ENCODE data around the gene EIF3I. TPM values are rescaled to one million over a fixed set of nuclear protein-coding genes. Genes with fewer than 3 reads are reported as not detected.

The EIF3I gene
- polyA plus RNA-seq, 4 donors = 147 to 179 (median 174) TPM

- no peak for DNase-seq (ENCODE audit: low read depth in 4 of 4, low spot score in 2 of 4)
Observed at GRCh38 chr1:32197837-32198236, 24.4 kb upstream of the EIF3I start.

GRCh38 chr1:32198237-32199042 lies 23.8 kb upstream of the EIF3I start:
- DNase-seq (ENCODE audit: low read depth in 4 of 4, low spot score in 2 of 4) = no peak

DNA sequence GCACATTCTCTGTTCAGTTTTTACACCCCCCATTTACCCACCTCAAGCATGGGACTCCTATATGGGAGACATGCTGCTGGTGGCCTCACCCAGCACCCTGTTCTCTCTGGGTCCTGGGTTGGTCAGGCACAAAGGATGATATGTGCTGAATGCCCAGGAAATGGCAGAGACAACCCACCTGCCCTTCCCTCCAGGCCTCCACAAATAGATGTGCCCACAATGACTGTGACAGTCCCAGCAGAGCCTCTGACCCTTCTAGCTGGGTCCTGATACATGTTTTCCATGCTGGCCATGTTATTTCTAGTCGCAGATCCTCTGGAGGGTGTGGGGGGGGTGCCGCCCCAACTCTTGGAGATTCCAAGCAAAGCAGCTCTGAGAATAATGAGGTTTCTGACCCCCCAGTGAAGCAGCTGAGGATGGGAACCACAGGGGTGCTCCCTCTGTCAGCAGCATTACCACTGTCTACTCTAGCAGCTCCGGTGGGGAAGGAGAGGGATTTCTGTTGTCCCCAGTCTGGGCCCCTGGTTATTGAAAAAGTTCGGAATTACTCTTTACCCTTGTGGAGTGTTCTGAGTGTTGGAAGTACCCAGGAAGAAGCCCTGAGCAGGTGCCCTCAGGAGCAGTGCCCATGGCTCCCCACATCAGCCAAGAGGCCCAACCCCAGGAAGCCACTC lies 23.0 kb upstream of the EIF3I start:
- no peak for DNase-seq (ENCODE audit: low read depth in 4 of 4, low spot score in 2 of 4)

DNA sequence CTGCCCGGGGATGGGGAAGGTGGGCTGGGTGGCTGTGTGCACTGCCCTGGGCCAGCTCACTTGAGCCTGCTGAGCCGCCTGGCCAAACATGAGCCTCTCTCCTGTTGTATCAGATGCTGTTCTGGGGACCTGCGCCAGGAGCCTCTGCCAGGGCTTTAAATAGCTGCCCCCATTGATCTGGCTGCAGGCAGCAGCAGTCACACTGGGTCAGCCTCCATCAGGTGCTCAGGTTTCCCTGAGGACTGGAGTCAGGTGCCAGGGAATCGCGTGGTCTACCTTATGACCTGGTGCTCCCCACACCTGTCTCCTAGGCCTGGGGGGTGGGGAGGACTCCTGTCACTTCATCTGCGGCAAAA lies 22.5 kb upstream of the EIF3I start:
- no peak for DNase-seq (ENCODE audit: low read depth in 4 of 4, low spot score in 2 of 4)

DNA sequence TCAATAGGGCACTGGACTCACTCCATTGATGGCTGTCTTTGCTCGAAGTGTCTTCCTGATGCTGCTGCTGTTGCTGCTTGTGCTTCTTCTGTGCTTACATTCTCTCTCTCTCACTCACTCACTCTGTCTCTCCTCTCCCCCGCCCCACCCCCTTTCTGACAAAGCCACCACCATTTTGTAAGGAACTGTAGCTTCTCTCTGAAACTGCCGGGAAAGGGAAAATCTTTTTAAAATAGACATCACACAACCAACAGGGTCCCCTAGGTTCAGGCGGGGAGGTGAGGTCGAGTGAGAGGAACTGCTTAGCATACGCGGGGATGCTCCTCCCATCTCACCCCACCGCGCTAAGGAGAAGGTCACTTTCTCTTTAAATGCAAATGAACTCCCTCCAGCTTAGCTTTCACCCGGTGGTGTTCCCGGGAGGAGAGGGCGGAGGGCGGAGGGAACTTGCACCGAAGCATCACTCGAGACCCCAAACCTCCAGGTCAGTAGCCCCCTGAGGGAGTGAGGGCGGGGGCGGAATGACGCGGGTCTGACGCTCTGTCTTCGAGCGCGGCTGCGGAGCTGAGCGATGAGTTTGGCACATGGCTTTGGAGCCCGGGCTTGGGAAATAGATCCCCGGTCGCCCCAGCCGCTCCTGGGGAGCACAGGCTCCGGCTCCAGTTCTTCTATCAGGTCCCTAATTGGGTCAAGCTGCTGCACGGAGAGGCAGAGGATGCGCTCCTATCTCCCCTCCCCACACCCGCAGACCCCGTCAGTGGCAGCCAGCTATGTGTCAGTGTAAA lies 21.8 kb upstream of the EIF3I start, which contains the start of gene CCDC28B:
Gene CCDC28B (plus strand): TSS at position 370 of the 785 bp plus-strand sequence. CDS start 1,341 bp downstream, outside the sequence.
- peak in 1 of 4 donors; percentile 58 for DNase-seq (ENCODE audit: low read depth in 4 of 4, low spot score in 2 of 4)

DNA sequence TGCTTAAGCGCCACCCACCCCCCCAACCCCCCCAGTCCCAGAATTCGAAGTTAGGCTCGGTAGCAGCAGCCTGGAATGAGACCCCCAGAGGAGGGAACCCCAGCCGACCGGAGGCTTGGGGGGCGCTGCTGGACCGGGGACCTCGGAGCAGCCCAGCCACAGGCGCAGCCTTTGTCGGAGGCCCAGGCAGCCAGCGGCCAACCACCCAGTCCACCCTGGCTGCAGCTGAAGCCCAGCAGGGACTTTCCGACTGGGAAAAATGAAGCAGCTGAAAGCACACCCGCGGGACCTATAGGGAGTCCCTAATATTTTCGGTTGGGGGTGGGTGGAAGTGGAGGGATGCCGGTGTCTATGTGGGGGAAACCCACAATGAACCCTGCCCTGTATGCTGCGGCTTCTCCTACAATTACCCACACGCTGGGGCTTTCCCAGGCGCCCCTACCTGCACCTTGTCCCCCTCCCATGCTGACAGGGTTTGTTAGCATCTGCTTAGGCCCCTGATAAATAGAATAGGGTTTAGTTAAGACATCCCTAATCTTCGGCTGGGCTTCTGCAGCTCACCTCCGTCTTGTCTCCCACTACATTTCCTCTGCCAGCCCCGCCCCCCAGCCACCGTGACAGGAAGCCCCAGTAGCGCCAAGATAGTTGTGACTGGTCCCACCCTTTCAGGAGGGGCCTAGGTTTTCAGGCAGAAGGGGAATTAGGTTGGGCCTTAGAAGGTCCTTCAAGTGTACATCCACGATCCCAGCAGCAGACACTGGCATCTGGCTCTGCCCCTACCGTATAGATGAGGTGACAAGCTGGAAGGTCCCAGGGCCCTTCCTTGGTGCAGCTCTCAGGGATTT lies 21.0 kb upstream of the EIF3I start:
- peak in 1 of 4 donors; percentile 50 for DNase-seq (ENCODE audit: low read depth in 4 of 4, low spot score in 2 of 4)

DNA sequence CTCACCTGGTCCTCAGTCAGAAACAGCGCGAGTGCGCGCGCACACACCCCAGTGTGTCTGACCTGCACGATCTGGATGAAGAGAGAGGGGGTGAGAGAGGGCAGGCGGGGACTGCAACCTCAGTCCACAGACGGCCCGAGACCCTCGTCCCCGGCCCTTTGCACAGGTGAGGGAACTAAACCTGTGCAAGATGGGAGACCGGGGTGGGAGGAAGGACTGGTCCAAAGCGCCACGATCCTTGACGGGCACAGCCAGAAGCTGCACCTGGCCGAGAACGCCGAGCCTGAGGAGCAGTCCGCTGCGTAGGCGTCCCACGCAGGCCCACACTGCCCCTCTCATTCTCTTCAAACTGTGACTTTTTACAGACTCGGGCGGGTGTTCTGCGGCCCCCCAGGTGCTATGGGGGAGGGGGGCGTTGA lies 17.3 kb upstream of the EIF3I start:
- DNase-seq (ENCODE audit: low read depth in 4 of 4, low spot score in 2 of 4) = no peak

GRCh38 chr1:32205401-32206370 lies 16.5 kb upstream of the EIF3I start, which contains the start of gene IQCC:
Gene IQCC, plus strand, starts transcription at chr1:32205671. Its CDS starts 11 bp downstream, at chr1:32205682.
- peak in 3 of 4 donors; percentile 23 to 87 (median 82) for DNase-seq (ENCODE audit: low read depth in 4 of 4, low spot score in 2 of 4)

- no peak for DNase-seq (ENCODE audit: low read depth in 4 of 4, low spot score in 2 of 4)
Observed at GRCh38 chr1:32208469-32208868, 13.7 kb upstream of the EIF3I start.

DNA sequence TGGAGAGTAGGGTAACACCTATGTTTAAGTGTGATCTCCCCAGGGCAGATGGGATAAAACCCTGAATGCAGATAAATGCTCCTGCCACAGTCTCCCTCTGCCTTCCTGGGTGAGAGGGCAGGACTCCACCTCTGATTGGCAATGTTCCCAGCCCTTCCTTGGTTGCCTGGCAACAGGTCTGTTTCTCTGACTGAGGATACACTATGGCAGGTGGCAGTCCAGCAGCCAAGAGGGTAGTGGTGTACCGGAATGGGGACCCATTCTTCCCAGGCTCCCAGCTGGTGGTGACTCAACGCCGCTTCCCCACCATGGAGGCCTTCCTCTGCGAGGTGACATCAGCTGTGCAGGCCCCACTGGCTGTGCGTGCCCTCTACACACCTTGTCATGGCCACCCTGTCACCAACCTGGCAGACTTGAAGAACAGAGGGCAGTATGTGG lies 13.3 kb upstream of the EIF3I start, which contains the start of gene DCDC2B:
Gene DCDC2B (plus strand): TSS at position 199 of the 438 bp plus-strand sequence. CDS start 5 bp downstream, at position 204.
- DNase-seq (ENCODE audit: low read depth in 4 of 4, low spot score in 2 of 4) = peak in 1 of 4 donors; percentile 37

GRCh38 chr1:32215629-32216480 lies 6.4 kb upstream of the EIF3I start:
- peak in 1 of 4 donors; percentile 62 for DNase-seq (ENCODE audit: low read depth in 4 of 4, low spot score in 2 of 4)

- no peak for DNase-seq (ENCODE audit: low read depth in 4 of 4, low spot score in 2 of 4)
Observed at GRCh38 chr1:32216566-32216965, 5.6 kb upstream of the EIF3I start.

- DNase-seq (ENCODE audit: low read depth in 4 of 4, low spot score in 2 of 4) = no peak
Observed at GRCh38 chr1:32219022-32219421, 3.2 kb upstream of the EIF3I start.

DNA sequence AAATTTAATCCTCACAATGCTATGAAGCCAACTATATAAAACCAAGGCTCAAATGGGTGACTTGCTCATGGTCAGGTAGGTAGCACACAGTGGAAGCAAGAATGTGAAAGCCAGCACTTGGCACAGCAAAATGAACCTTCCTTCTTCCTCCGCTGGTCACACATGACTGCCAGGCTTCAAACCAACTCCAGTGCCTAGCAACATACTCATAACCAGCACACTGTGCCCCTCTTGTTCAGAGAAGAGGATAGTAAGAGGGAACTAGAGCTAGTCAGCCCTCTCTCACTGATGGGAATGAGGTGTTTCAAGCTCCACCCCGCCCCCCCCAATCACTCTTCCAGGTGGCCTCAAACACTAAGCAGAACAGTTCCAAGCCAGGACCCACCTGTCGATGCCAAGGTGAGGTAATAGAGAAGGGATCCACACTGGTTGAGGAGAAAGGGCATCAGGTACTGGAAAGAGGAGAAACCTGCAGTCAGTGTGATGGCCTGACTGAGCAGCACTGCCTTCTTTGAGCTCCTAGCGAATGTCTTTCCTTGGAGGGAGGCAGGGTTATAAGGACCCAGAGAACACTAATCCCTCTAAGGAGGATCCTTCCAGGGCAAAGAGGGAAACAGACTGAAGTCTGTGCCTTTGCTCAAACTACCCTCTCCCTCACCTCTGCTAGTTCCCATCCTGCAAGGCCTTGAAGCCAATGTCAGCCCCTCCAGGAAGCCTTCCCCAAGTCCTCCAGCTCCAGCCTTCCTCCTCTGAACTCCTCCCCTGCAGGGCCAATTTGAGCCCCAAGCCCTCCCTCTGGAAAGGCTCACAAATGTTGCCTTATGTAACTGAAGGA lies 1.2 kb upstream of the EIF3I start:
- DNase-seq (ENCODE audit: low read depth in 4 of 4, low spot score in 2 of 4) = no peak

GRCh38 chr1:32221581-32221979 lies 627 bp upstream of the EIF3I start:
- DNase-seq (ENCODE audit: low read depth in 4 of 4, low spot score in 2 of 4) = no peak

GRCh38 chr1:32223683-32224082 lies 1.5 kb downstream of the EIF3I start:
- DNase-seq (ENCODE audit: low read depth in 4 of 4, low spot score in 2 of 4) = no peak

DNA sequence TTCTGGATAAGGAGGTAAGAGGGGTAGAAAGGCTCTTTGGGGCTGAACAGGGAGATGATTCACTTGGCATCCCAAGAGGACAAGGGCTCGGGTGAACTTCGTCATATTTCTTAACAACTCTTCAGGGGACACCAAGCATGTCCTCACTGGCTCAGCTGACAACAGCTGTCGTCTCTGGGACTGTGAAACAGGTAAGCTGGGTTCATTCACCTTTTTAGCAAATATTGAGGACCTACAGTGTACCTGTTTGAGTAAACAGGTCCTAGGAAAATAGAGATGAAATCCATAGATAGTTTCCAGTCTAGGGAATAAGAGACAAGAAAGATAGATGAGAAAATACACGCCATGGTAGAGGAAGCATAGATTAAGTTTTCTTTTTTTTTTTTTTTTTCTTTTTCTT lies 2.1 kb downstream of the EIF3I start:
- no peak for DNase-seq (ENCODE audit: low read depth in 4 of 4, low spot score in 2 of 4)

Data from left renal cortex interstitium (tissue), 4 donors.